COLO668 (cell line): ENCODE measurements around the gene SLC8A3.
A peak's percentile ranks its signal among the peaks of the same experiment; 100 is the strongest.

ENCODE experiments used
- DNase-seq: peaks from one replicate; lab custom pipeline; 2025; ENCODE audit not compliant: unreplicated experiment; lab: John Stamatoyannopoulos, UW

Gene SLC8A3

GRCh38 chr14:70032016-70032415, 156.7 kb downstream of the SLC8A3 start:
- DNase-seq = no peak

- peak; percentile 21 for DNase-seq
Measured at GRCh38 chr14:70029296-70030132, 159.2 kb downstream of the SLC8A3 start.

- peak; percentile 82 for DNase-seq
Measured at GRCh38 chr14:70027785-70028428, 160.8 kb downstream of the SLC8A3 start.

- no peak for DNase-seq
Measured at GRCh38 chr14:70023871-70024270, 164.9 kb downstream of the SLC8A3 start.

GRCh38 chr14:70022771-70023445, 165.8 kb downstream of the SLC8A3 start:
- no peak for DNase-seq

GRCh38 chr14:70021548-70022220, 167.1 kb downstream of the SLC8A3 start:
- DNase-seq = no peak

GRCh38 chr14:70020352-70021170, 168.2 kb downstream of the SLC8A3 start:
- no peak for DNase-seq

GRCh38 chr14:70019695-70020094, 169.1 kb downstream of the SLC8A3 start:
- no peak for DNase-seq

GRCh38 chr14:70018713-70019211, 170.0 kb downstream of the SLC8A3 start:
- DNase-seq = no peak

- no peak for DNase-seq
Measured at GRCh38 chr14:70018230-70018629, 170.5 kb downstream of the SLC8A3 start.

GRCh38 chr14:70014406-70015095, 174.2 kb downstream of the SLC8A3 start:
- DNase-seq = no peak

GRCh38 chr14:70013271-70013873, 175.4 kb downstream of the SLC8A3 start:
- peak; percentile 68 for DNase-seq

- DNase-seq = no peak
Measured at GRCh38 chr14:70011708-70012107, 177.0 kb downstream of the SLC8A3 start.

GRCh38 chr14:70011098-70011497, 177.7 kb downstream of the SLC8A3 start:
- DNase-seq = peak; percentile 31

GRCh38 chr14:70009961-70010360, 178.8 kb downstream of the SLC8A3 start:
- DNase-seq = no peak

GRCh38 chr14:70008284-70009262, 180.2 kb downstream of the SLC8A3 start:
- no peak for DNase-seq

GRCh38 chr14:70006699-70007098, 182.1 kb downstream of the SLC8A3 start:
- no peak for DNase-seq

GRCh38 chr14:70005281-70005805, 183.4 kb downstream of the SLC8A3 start:
- peak; percentile 42 for DNase-seq
